GM18870 (cell line): ENCODE data around the gene NOS1AP.

Source experiments
- ATAC-seq: cut with Tn5 transposase; IDR thresholded peaks from one replicate; pipeline ENCODE4 v1.9.1; 2021; ENCODE audit warnings: moderate library complexity; ENCODE audit not compliant: unreplicated experiment

The NOS1AP gene

GRCh38 chr1:162214202-162214601, 144.7 kb downstream of the NOS1AP start:
- no peak for ATAC-seq

- ATAC-seq = no peak
Observed at GRCh38 chr1:162215902-162216301, 146.4 kb downstream of the NOS1AP start.

- no peak for ATAC-seq
Observed at GRCh38 chr1:162216604-162217003, 147.1 kb downstream of the NOS1AP start.

GRCh38 chr1:162217706-162218105, 148.2 kb downstream of the NOS1AP start:
- no peak for ATAC-seq

- no peak for ATAC-seq
Observed at GRCh38 chr1:162218546-162218945, 149.1 kb downstream of the NOS1AP start.

GRCh38 chr1:162218975-162219374, 149.5 kb downstream of the NOS1AP start:
- ATAC-seq = no peak

- ATAC-seq = no peak
Observed at GRCh38 chr1:162219461-162219860, 150.0 kb downstream of the NOS1AP start.

- ATAC-seq = no peak
Observed at GRCh38 chr1:162220009-162220539, 150.6 kb downstream of the NOS1AP start.

GRCh38 chr1:162222014-162222413, 152.5 kb downstream of the NOS1AP start:
- no peak for ATAC-seq

GRCh38 chr1:162222730-162223129, 153.2 kb downstream of the NOS1AP start:
- ATAC-seq = no peak

- no peak for ATAC-seq
Observed at GRCh38 chr1:162223488-162223887, 154.0 kb downstream of the NOS1AP start.

GRCh38 chr1:162224267-162224666, 154.8 kb downstream of the NOS1AP start:
- ATAC-seq = no peak

- no peak for ATAC-seq
Observed at GRCh38 chr1:162228586-162228985, 159.1 kb downstream of the NOS1AP start.

- no peak for ATAC-seq
Observed at GRCh38 chr1:162229549-162229948, 160.1 kb downstream of the NOS1AP start.

GRCh38 chr1:162230096-162230495, 160.6 kb downstream of the NOS1AP start:
- ATAC-seq = no peak

- ATAC-seq = no peak
Observed at GRCh38 chr1:162230517-162230916, 161.0 kb downstream of the NOS1AP start.

- ATAC-seq = no peak
Observed at GRCh38 chr1:162232034-162232711, 162.7 kb downstream of the NOS1AP start.

GRCh38 chr1:162233066-162233465, 163.6 kb downstream of the NOS1AP start:
- ATAC-seq = no peak

GRCh38 chr1:162233937-162234336, 164.4 kb downstream of the NOS1AP start:
- ATAC-seq = no peak

GRCh38 chr1:162234571-162234970, 165.1 kb downstream of the NOS1AP start:
- ATAC-seq = no peak

GRCh38 chr1:162235241-162235800, 165.8 kb downstream of the NOS1AP start:
- no peak for ATAC-seq

- no peak for ATAC-seq
Observed at GRCh38 chr1:162236201-162236600, 166.7 kb downstream of the NOS1AP start.

- ATAC-seq = no peak
Observed at GRCh38 chr1:162236618-162237017, 167.1 kb downstream of the NOS1AP start.
